Measurements from ENCODE around the gene HSPE1. TPM values are rescaled to one million over a fixed set of nuclear protein-coding genes. Genes with fewer than 3 reads are reported as not detected.
A peak's percentile ranks its signal among the peaks of the same experiment; 100 is the strongest.

Gene HSPE1
- total and polyA plus RNA-seq, 2 experiments from 2014 or later, result 54.6 to 188 TPM

DNA sequence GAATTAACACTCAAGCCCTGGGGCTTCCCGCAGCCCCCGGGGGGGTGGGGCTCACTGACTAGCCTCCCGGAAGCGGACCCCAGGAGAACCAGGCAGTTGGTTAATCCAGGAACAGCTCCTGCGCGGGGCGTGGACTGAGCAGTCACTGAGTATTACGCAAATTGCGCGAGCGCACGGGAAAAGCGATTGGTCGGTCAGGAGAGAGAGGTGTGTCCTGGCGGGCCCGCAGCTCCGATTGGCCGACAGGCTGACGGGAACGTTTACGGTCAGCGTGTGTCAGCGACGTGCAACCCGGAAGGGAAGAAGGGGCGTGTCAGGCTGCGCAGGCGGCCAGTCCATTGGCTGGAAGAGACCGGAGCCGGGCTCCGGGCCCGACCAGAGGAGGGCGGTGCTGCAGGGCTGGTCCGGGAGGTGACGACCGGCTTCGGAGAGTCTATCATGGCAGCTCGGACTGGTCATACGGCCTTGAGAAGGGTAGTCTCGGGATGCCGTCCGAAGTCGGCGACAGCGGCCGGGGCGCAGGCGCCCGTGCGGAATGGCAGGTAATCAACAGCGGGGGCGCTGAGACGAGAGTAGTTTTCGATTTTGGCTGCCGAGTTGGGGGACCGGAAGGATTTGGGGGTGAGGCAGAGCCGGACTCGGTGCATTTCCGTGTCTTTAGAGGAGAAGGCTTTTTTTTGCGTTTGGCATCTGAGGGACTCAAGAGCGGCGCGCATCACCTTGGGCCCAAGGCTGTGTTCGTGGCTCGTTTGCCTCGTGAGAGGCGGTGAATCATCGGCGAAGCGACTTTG, 46.9 kb upstream of the HSPE1 start, which contains the start of gene COQ10B:
TSS of gene COQ10B (plus strand) at position 430 of the 791 bp plus-strand sequence. CDS start at position 439, 9 bp downstream.
- H3F3A ChIP-seq (ENCODE audit: insufficient read depth), result peaks cover 16% of the 10 kb centered on the region
- peak within 1 kb of the TSS; percentile 100 for H3K27ac ChIP-seq
- no peak for TF ChIP-seq EZH2phosphoT487 (IDR thresholded peaks at IDR 0.05; ENCODE audit: insufficient read depth, low read depth)
- H3K9me3 ChIP-seq (ENCODE audit: low read depth), result no peaks in the 10 kb centered on the region
- 1% methylated on average over 64 to 70 of the region's 70 CpGs for WGBS, 2 experiments (ENCODE audit: low coverage in 1 of 2, low lambda C conversion rate in 2 of 2, missing lambda C conversion rate in 2 of 2)
- H3K79me2 ChIP-seq (ENCODE audit: insufficient read depth), result peaks cover 45% of the 10 kb centered on the region
- H3K9ac ChIP-seq, result peak within 1 kb of the TSS; percentile 99
- peak within 1 kb of the TSS; percentile 90 for H3K4me3 ChIP-seq
- DNase-seq, result peak; percentile 100
- H3K36me3 ChIP-seq (ENCODE audit: low read depth), result no peaks in the 10 kb centered on the region
- peak within 1 kb of the TSS; percentile 97 for H3K4me2 ChIP-seq (ENCODE audit: unreplicated experiment)
- H3K4me1 ChIP-seq (ENCODE audit: insufficient read depth), result peaks cover 19% of the 10 kb centered on the region
- in situ Hi-C loops (cut with MboI), result no loop called here
- peaks cover 13% of the 10 kb centered on the region; the same call in 1 of the 2 replicates for H4K20me1 ChIP-seq (ENCODE audit: insufficient read depth)
- peak within 1 kb of the TSS; percentile 85 for H2AFZ ChIP-seq
- H3K27me3 ChIP-seq (replicated peaks; ENCODE audit: insufficient read depth), result no peaks in the 10 kb centered on the region
- H3K9me2 ChIP-seq (ENCODE audit: insufficient read depth), result no peaks in the 10 kb centered on the region

DNA sequence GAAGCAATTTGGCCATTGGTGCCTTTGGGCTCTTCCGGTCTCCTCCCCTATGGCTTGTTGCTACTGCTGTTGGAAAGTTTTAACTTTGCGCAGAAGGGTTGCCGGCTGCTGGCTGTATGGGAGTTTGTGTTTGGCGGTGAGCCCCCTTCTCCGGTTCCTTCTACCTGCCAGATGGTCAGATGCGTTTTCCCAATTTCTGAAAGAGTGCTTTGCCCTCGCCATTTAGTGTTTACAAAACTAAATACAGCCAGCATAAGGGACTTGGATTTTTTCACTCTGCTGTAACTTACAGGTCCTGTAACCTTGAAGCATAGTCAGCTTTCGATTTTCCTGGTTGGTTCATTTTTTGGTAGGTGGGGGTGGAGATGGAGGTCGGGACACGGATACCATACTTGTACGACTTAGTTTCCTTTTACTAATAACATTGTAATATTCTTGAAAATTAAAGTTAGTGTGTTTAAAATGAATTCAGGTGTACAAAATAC, 46.2 kb upstream of the HSPE1 start:
- H4K20me1 ChIP-seq (ENCODE audit: insufficient read depth), result peaks cover 15% of the 10 kb centered on the region; the same call in 1 of the 2 replicates
- WGBS, 2 experiments (ENCODE audit: low coverage in 1 of 2, low lambda C conversion rate in 2 of 2, missing lambda C conversion rate in 2 of 2), result 0 to 2% methylated on average over 11 of the region's 11 CpGs
- peaks cover 21% of the 10 kb centered on the region for H3F3A ChIP-seq (ENCODE audit: insufficient read depth)
- H3K4me3 ChIP-seq, result peak overlapping the region; percentile 90
- no peak for DNase-seq
- H3K36me3 ChIP-seq (ENCODE audit: low read depth), result no peaks in the 10 kb centered on the region
- peak overlapping the region; percentile 100 for H3K27ac ChIP-seq
- H3K9me2 ChIP-seq (ENCODE audit: insufficient read depth), result no peaks in the 10 kb centered on the region
- in situ Hi-C loops (cut with MboI), result no loop called here
- H3K9ac ChIP-seq, result peak overlapping the region; percentile 99
- H2AFZ ChIP-seq, result no peak overlapping the region
- TF ChIP-seq EZH2 (IDR thresholded peaks at IDR 0.05; ENCODE audit: insufficient read depth, poor library complexity, severe bottlenecking) (no peak), EZH2phosphoT487 (IDR thresholded peaks at IDR 0.05; ENCODE audit: insufficient read depth, low read depth) (no peak)
- H3K27me3 ChIP-seq (replicated peaks; ENCODE audit: insufficient read depth), result no peaks in the 10 kb centered on the region
- H3K4me2 ChIP-seq (ENCODE audit: unreplicated experiment), result peak overlapping the region; percentile 97
- peaks cover 51% of the 10 kb centered on the region for H3K79me2 ChIP-seq (ENCODE audit: insufficient read depth)
- peaks cover 24% of the 10 kb centered on the region for H3K4me1 ChIP-seq (ENCODE audit: insufficient read depth)
- H3K9me3 ChIP-seq (ENCODE audit: low read depth), result no peaks in the 10 kb centered on the region

DNA sequence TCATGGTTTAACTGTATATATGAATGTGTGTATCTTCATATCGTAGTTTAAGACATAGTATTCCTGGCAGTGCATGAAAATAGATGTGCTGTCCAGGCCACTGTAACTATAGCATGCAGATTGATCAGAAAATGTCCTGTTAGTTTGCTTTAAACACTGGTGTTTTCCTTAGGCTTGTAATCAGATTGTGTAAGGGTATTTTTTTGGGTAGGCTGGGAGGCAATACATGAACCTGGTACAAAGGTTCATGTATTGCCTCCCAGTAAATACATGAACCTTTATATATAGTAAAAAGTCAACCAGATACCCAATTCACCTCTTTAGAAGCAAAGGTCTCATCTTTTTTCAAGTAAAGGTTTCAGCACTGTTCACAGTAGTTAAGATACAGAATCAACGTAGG, 45.3 kb upstream of the HSPE1 start:
- peaks cover 25% of the 10 kb centered on the region for H3F3A ChIP-seq (ENCODE audit: insufficient read depth)
- peaks cover 27% of the 10 kb centered on the region for H3K4me1 ChIP-seq (ENCODE audit: insufficient read depth)
- in situ Hi-C loops (cut with MboI), result no loop called here
- peak overlapping the region; percentile 97 for H3K4me2 ChIP-seq (ENCODE audit: unreplicated experiment)
- H3K9me2 ChIP-seq (ENCODE audit: insufficient read depth), result no peaks in the 10 kb centered on the region
- DNase-seq, result no peak
- 97 to 99% methylated on average over 2 of the region's 2 CpGs for WGBS, 2 experiments (ENCODE audit: low coverage in 1 of 2, low lambda C conversion rate in 2 of 2, missing lambda C conversion rate in 2 of 2)
- H3K27ac ChIP-seq, result peak overlapping the region; percentile 100
- peaks cover 61% of the 10 kb centered on the region for H3K79me2 ChIP-seq (ENCODE audit: insufficient read depth)
- peaks cover 17% of the 10 kb centered on the region; the same call in 1 of the 2 replicates for H4K20me1 ChIP-seq (ENCODE audit: insufficient read depth)
- TF ChIP-seq EZH2phosphoT487 (IDR thresholded peaks at IDR 0.05; ENCODE audit: insufficient read depth, low read depth) (no peak), EZH2 (IDR thresholded peaks at IDR 0.05; ENCODE audit: insufficient read depth, poor library complexity, severe bottlenecking) (no peak)
- H3K9me3 ChIP-seq (ENCODE audit: low read depth), result no peaks in the 10 kb centered on the region
- H3K36me3 ChIP-seq (ENCODE audit: low read depth), result peaks cover 2% of the 10 kb centered on the region; the same call in 1 of the 2 replicates
- H2AFZ ChIP-seq, result no peak overlapping the region
- H3K27me3 ChIP-seq (replicated peaks; ENCODE audit: insufficient read depth), result no peaks in the 10 kb centered on the region
- peak overlapping the region; percentile 99 for H3K9ac ChIP-seq
- peak overlapping the region; percentile 90 for H3K4me3 ChIP-seq

DNA sequence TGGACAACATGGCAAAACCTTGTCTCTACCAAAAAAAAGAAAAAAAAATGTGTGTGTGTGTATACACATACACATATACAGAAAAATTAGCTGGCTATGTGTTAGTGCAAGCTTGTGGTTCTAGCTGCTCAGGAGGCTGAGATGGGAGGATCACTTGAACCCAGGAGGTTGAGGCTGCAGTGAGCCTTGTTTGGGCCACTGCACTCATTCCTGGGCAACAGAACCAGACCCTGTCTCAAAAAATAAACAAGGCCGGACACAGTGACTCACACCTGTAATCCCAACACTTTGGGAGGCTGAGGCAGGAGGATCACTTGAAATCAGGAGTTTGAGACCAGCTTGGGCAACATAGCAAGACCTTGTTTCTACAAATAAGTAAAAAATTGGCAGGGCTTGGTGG, 44.8 kb upstream of the HSPE1 start:
- WGBS, 2 experiments (ENCODE audit: low coverage in 1 of 2, low lambda C conversion rate in 2 of 2, missing lambda C conversion rate in 2 of 2), result 90 to 100% methylated on average over 1 of the region's 1 CpG
- Histone ChIP-seq H3K9ac (no peak overlapping the region), H3K4me1 (ENCODE audit: insufficient read depth) (peaks cover 28% of the 10 kb centered on the region), H3K79me2 (ENCODE audit: insufficient read depth) (peaks cover 66% of the 10 kb centered on the region), H4K20me1 (ENCODE audit: insufficient read depth) (peaks cover 17% of the 10 kb centered on the region; the same call in 1 of the 2 replicates), H3K4me2 (ENCODE audit: unreplicated experiment) (peak overlapping the region; percentile 97), H3K27me3 (replicated peaks; ENCODE audit: insufficient read depth) (no peaks in the 10 kb centered on the region), H3K27ac (no peak overlapping the region), H2AFZ (no peak overlapping the region), H3F3A (ENCODE audit: insufficient read depth) (peaks cover 25% of the 10 kb centered on the region), H3K9me3 (ENCODE audit: low read depth) (no peaks in the 10 kb centered on the region), H3K36me3 (ENCODE audit: low read depth) (peaks cover 6% of the 10 kb centered on the region; the same call in 1 of the 2 replicates), H3K4me3 (peak overlapping the region; percentile 90; the same call in 1 of the 2 replicates), H3K9me2 (ENCODE audit: insufficient read depth) (no peaks in the 10 kb centered on the region)
- DNase-seq, result no peak
- TF ChIP-seq EZH2 (IDR thresholded peaks at IDR 0.05; ENCODE audit: insufficient read depth, poor library complexity, severe bottlenecking) (no peak), EZH2phosphoT487 (IDR thresholded peaks at IDR 0.05; ENCODE audit: insufficient read depth, low read depth) (no peak)
- in situ Hi-C loops (cut with MboI), result no loop called here
